Limb (tissue), 2 donors: ENCODE results near the gene POU6F1.
"Not testable (repeated sequence)": the region's sequence is repeated elsewhere in the genome, so short reads cannot be mapped to it uniquely, and the experiment has no call there.

Experiments
- DNase-seq, 2 donors: peaks; one replicate each; pipeline ENCODE4 v3.0.0-alpha.2; 2016; ENCODE audit errors: extremely low spot score in 2 of 2

POU6F1 gene

DNA sequence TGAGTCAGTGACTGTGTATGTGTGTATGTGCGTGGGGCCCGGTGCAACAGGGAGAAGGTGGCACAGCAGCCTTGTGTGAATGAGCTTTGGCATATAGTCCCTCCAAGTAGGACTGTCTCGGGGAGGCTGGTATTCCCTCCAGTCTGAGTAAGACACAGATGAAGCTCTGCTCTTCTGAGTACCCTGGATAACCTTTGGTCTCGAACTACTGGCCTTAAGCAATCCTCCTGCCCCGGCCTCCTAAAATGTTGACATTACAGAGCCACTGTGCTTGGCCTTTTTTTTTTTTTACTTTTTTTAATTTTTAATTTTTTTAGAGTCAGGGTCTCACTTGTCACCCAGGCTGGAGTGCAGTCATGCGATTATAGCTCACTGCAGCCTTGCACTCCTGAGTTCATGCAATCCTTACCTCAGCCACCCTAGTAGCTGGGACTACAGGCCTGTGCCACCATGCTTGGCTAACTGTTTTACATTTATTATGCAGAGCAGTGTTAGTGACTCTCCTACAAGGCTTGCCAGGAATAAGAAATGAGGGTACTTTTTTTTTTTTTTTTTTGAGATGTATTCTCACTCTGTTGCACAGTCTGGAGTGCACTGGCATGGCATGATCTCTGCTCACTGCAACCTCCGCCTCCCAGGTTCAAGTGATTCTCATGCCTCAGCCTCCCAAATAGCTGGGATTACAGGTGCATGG lies 11.4 kb upstream of the POU6F1 start:
- no peak for DNase-seq

DNA sequence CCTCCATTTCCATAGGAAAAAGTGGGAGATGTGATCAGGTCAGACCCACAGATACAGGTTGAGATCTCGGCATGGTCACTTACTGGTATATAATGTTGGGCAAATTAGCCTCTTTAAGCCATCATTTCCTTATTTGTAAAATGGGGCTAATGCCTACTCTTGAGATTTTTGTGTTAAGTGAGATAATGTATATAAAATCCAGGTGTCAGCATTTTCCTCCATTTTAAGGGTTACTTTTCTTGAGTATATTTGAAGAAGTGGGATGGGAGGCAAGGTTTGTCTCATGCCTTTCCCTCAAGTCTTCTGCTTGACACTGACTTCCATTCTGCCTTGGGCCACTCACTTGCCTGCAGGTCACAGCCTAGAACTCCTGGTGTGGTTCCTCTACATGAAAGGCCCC lies 10.1 kb upstream of the POU6F1 start:
- no peak for DNase-seq

DNA sequence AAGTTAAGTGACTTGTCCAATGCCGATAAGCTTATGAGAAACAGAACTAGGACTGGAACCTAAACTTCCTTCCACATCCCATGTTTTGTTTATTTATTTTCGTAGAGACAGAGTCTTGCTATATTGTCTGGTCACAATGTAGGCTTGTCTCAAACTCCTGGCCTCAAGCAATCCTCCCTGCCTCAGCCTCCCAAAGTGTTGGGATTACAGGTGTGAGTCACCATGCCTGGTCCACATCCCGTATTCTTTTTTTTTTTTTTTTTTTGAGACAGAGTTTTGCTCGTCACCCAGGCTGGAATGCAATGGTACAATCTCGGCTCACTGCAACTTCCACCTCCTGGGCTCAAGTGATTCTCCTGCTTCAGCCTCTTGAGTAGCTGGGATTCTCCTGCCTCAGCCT lies 9.2 kb upstream of the POU6F1 start:
- DNase-seq = not testable (repeated sequence)

DNA sequence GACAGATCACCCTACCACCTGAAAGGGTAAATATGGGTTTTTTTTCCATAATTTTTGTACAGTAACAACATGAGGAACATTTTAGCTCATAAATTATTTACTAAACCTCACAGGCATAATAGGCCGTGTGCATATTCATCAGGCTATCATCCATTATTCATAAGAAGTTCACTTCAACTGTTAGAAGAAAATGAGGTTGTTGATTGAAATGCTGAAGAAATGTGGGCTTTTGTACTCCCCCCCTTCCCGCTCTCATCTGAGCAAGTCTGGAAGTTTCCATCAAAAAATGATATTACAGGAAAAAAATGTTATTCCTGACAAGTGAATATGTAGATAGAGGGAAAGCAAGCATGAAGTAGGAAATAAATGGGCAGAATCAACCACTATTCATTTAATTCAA lies 7.9 kb upstream of the POU6F1 start:
- no peak for DNase-seq

DNA sequence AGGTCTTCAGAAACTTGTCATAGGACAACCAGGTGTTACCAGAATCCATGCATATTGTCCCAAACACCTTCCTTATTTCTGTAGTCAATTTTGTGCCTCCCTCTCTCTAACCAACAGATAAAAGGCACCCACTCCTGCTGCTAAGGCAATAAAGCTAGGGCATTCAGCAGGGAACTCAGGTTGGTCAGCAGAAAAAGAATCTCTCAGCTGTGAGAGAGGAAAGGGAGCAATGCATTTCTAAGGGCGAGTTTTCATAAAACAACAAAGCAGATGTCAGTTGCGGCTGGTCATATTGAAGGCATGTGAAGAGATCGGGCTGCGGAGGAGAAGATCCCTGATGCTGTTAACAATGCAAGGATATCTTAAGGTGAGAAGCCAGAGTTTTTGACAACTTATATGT lies 7.4 kb upstream of the POU6F1 start:
- no peak for DNase-seq

DNA sequence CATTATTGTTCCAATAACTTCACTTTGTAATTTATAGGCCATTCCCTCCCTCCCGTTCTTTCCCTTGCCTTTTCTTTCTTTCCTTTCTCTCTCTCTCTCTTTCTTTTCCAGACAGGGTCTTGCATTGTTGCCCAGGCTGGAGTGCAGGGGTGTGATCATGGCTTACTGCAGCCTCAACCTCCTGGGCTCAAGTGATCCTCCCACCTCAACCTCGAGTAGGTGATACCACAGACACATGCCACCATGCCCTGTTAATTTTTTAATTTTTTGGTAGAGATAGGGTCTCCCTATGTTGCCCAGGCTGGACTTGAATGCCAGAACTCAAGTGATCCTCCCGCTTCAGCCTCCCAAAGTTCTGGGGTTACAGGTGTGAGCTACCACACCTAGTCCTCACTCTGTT lies 6.8 kb upstream of the POU6F1 start:
- DNase-seq = no peak

DNA sequence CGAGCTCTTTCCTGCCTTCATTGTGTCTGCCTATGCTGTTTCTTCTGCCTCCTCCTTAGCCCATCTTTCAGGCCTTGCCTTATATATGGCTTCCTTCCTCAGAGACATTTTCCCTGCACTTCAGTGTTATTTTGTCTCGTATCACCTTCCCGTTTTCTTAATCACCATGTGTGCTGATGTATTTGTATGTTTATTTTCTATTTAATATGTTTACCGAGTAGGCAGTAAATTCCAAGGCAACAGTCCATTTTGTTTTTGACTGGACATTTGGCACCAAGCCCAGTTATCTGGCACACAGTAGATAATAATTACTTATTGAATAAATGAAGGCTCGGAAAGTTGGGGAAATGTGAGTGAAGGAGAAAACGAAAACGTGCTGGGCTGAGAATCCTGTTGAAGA lies 4.6 kb upstream of the POU6F1 start:
- DNase-seq = no peak

DNA sequence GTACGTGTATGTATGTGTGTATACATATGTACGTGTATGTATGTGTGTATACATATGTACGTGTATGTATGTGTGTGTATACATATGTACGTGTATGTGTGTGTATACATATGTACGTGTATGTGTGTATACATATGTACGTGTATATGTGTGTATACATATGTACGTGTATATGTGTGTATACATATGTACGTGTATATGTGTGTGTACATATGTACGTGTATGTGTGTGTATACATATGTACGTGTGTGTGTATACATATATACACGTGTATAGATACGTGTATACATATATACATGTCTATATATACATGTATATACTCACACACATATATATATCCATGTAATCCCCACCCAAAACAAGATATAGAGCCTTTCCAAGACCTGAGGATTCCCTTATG lies 2.0 kb upstream of the POU6F1 start:
- DNase-seq = not testable (repeated sequence)

DNA sequence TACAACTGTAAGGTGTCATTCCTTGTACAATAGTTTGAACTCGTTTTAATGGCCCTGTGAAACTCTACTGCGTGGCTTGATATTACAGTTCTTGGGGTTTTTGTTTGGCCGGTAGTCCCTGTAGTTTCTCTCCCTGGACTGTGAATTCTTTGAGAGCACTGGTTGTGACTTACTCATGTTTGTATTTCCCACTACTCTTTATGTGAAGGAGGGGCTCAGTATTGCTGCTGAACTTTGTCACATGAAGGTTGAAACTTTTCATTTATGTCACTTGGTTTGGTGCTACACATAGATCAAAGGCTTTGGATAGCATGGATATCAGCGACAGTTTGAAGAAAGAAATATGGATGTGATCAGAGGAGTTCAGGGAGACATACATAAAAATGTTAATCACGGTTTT lies 1.5 kb upstream of the POU6F1 start:
- no peak for DNase-seq

DNA sequence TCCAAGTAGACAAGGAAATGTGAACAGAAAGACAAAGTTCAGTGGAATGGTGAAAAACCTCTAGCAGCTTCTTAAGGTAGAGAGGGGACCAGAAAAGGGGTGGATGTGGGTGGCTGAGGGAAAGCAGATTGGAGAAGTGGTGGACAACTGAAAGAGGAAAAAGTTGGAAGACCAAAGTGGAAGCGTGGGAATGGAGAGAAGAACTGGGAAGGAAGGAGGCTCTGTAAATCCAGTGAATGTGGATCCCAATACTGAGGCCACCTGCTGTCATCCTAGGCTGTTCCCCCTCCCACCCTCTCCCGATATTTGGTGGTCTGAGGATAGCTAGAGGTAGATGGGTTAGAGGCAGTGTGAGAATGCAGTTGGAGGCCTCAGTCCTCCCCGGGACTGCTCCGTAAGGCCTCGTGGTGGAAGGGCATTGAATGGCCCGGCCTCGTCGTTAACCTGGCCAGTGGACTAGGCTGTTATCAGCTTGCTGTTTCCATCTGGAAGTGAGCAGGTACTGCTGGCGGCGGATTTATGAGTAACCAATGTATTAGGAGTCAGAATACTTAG lies 822 bp upstream of the POU6F1 start:
- peak in 1 of 2 donors; percentile 37 for DNase-seq

DNA sequence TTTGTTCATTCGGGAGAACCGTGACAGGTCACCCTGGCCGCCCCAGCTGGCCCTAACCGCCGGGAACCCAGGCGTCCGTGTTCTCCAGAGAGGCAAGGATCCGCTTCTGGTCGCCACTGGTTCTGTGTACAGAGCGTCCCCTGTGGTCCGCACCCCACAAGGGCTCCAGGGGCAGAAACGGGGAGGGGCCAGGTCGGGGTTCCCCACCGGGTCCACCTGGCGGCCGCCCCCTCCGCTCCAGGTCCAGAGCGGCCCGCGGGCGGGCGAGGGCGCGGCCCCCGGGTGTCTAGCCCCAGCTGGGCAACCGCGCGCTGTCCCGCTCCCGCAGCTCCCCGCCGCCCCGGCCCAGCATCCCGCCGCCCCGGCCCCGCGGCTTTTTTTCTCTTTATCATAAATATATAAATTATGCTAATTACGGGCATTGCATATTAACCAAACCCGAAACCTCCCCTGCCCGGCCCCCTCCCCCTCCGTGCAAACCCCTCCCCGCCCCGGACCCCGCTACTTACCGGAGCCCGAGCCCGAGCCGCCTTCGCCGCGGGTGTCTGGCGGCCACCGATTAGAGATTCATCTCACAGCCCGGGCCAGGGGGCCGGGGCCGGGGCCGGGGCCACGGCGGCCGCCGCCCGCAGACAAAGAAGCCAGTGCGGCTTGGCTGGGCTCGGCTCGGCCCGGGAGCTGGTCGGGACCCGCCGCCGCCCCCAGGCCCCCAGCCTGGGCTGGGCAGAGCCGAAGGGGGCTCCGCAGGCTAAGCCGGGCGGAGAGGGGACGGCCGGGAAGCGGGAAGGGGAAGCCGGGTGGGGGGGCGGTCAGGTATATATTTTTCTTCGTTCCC lies 512 bp downstream of the POU6F1 start:
- peak in 1 of 2 donors; percentile 78 for DNase-seq

DNA sequence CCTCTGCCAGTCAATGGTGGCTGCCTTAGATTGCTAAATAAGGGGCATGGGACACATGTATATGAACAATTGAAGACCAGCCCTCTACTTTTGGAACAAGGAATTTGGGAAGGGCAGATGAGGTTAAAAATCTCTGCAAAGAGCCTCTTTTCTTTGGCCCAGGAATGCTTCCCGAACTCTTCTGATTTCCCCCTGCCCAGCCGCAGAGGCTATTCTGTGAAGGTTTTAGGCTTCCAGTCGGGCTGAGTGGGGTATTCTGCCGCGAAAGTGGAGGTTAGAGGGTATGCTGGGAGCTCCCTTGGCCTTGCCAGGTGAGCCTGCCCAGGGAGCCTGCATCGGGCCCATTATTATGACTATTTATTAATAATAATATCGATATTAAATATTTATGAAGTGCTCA lies 1.2 kb downstream of the POU6F1 start:
- no peak for DNase-seq

DNA sequence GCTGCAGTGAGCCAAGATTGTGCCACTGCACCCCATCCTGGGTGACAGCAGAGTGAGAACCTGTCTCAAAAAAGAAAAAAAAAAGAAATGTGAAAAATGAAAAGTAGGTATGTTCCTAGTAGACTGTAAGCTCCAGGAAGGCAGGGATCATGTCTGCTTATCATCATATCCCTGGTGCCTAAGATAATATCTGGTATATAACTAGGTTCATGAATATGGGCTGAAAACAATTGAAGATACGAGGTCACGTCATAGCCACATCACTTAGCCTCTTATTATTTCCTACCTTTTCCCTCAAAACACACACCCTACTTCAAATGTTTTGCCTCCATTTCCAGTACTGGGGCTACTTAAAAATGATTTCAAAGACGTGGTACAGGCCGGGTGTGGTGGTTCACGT lies 3.0 kb downstream of the POU6F1 start:
- no peak for DNase-seq

DNA sequence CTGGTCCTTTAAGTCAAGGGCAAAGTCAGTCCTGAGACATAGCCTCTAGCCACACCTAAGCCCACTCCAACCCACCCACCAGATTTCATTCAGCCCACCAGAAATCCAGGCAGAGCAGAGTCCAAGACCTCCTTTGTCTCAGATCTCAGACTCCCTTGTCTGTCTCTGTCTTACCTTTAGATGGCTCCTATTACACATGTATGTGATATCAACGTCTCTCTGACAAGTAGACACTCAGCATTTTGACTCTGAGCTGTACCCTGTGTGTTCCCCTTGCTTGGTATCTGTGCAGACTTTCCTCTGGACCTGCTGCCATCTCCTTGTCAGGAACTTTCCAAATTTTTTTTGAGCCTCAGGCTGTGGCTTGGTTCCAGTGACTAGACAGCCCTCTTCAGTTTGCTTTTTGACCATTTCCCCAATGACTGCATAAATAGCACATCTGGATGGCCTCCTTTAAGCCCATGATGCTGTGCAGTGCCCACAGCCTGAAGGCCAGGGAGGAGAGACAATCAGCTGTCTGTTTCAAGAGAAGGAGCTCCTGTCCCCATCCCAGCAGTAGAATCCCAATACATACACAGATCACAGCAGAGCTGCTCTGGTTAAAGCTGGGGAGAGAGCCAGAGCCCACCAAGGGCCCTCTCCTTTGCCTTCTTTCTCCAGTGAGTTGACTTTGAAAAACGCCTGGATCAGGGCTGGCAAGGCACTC lies 7.0 kb downstream of the POU6F1 start:
- DNase-seq = no peak

DNA sequence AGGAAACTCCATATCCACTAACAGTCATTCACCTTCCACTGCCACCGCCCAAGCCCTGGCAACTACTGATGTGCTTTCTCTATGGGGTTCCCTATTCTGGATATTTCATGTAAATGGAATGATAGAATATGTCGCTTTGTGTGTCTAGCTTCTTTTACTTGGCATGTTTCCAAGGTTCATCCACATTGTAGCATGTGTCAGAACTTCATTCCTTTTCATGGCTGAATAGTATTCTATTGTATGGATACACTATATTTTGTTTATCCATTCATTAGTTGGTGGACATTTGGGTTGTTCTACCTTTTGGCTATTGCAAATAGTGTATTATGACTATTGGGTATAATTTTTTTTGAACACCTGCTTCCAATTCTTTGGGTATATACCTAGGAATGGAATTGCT lies 8.6 kb downstream of the POU6F1 start:
- no peak for DNase-seq

DNA sequence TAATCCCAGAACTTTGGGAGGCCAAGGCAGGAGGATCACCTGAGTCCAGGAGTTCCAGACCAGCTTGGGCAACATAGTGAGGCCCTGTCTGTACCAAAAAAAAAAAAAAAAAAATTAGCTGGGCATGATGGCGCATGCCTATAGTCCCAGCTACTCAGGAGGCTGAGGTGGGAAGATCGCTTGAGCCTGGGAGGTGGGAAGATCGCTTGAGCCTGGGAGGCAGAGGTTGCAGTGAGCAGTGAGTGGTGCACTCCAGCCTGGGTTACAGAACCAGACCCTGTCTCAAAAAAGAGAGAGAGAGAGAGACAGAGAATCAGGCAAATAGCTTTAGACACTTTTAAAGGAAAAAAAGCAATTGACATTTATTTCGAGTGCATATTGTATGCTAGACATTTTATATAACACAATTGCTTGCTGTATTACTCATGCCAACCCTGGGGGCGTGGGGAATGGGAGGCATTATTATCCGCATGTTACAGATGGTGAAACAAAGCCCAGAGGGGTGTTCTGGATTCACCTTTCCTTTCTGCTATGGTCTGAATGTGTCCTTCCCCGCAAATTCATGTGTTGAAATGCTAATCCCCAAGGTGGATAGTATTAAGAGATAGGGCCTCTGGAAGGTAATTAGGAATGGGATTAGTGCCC lies 9.7 kb downstream of the POU6F1 start:
- DNase-seq = no peak

DNA sequence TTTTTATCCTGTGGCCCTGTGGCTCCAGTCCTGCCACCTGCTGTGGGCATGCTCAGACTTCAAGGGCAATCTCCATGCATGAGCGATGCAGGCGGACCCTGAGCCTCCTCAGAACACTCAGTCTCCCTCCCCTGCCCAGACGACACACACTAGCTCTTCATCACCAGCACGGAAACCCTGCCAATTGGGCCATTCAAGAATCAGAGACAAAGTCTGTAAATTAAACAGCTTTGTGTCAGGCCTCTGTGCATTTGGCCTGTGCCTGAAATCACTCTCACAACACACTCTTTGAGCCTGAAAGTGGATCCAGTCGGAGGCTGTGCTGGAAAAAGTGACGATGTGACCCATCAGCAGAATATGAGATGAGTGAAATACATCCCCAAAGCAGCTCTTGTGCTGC lies 12.5 kb downstream of the POU6F1 start:
- no peak for DNase-seq

DNA sequence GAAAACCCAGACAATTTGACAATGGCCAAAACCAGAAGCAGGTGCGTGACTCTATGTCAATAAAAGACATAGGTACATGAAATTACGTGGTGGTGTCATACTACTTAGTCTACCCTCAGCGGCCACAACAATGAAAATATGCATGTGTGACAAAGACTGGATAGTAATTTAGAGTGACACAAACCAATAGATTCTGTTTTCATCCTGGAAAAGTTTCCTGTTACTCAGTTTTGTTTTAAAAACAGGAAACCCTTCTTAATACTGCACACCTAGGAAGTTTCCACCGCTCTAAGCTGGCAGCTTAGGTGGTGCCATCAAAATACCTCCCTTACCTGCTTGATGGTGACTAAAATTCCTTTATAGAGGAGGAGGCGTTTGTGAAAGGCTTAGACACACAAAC lies 15.1 kb downstream of the POU6F1 start:
- no peak for DNase-seq

DNA sequence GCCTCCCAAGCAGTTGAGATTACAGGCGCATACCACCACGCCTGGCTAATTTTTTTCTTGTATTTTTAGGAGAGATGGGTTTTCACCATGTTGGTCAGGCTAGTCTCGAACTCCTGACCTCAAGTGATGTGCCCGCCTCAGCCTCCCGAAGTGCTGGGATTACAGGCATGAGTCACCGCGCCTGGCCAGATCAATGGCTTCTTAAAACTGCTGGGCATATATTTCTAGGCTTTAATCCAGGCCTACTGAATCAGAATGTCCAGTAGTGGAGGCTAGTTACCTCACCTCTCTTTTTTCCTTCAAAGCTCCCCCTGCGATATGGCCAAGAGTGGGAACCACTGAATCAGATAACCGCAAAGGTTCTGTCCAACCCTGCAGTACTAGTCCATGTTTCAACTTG lies 17.1 kb downstream of the POU6F1 start:
- no peak for DNase-seq

DNA sequence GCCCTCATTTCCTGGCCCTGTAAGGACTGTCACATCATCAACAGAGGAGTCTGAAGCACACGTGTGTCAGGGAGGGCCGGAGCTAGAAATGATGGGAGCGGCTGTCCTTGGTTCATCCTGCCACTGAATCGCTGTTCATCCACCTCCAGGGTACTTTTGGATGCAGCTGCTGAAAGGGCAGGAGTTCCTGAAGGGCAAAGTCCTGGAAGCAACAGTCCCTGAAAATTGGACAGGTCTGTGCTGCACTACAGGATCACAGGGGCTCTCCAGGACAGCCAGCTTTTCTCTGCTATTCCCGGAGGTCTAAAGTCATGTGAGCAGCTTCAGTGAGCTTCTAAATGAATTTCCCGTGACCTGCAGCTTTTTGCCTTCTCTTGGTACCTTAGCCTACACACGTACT lies 17.7 kb downstream of the POU6F1 start:
- DNase-seq = no peak

DNA sequence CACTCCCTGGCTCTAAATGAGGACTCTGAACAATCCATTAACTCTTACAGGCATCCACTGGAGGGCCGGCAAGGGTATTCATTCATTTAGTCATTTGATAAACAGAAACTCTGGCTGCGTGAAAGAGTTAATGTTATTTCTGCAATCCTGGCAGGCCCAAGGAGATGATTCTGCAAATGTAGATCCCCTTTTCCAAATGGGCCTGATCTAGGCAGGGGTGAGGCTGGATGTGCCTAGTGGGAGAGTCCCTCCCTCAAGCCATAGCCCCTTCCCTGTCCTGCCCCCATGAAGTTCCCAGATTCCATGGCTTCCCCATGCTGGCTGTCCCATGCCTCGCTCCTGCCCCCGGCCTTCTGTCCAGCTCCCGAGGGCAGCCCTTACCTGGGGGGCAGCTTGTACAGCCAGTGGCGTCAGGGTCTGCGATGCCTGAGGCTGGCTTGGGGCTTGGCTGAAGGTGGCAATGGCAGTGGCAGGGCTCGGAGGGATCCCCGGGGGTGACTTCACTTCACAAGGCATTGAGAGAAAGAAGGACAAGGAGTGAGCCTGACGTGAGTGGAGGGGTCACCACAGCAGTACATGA lies 18.4 kb downstream of the POU6F1 start:
- no peak for DNase-seq
